Neural crest cell (in vitro differentiated cells): ENCODE data around the gene NISCH. TPM values are rescaled to one million over a fixed set of nuclear protein-coding genes. Genes with fewer than 3 reads are reported as not detected.

ENCODE experiments used
- DNase-seq: peaks from one replicate; pipeline ENCODE4 v3.0.0; 2021; ENCODE audit warnings: low read depth, mixed read lengths, low spot score
- H3K27ac Mint-ChIP-seq: one replicate; pipeline ENCODE4 v1.8.0; 2021; ENCODE audit warnings: mild to moderate bottlenecking, mixed read lengths; ENCODE audit not compliant: unreplicated experiment
- H3K27me3 Mint-ChIP-seq: 2 replicates; pipeline ENCODE4 v1.8.0; 2021; ENCODE audit warnings: low read depth, mild to moderate bottlenecking, mixed read lengths
- H3K36me3 Mint-ChIP-seq: 2 replicates; pipeline ENCODE4 v1.8.0; 2021; ENCODE audit warnings: low read depth, mild to moderate bottlenecking, mixed read lengths
- H3K4me1 Mint-ChIP-seq: 2 replicates; pipeline ENCODE4 v1.8.0; 2021; ENCODE audit warnings: mixed read lengths
- H3K4me3 Mint-ChIP-seq: one replicate; pipeline ENCODE4 v1.8.0; 2021; ENCODE audit warnings: mild to moderate bottlenecking, mixed read lengths
- H3K9me3 Mint-ChIP-seq: 2 replicates; pipeline ENCODE4 v1.8.0; 2021; ENCODE audit warnings: mixed read lengths
- total RNA-seq: library from RNA; stranded (reverse); gene quantifications from 2 replicates; pipeline ENCODE4 v1.2.1, GENCODE V29; 2021
- TF ChIP-seq, protein P1 (sequence below): fragments of 200-600 bp; sonication (generic); conservative IDR thresholded peaks from 2 replicates; pipeline ENCODE4 v1.5.0; 2021; ENCODE audit warnings: antibody characterized with exemption, mild to moderate bottlenecking

The NISCH gene
- total RNA-seq, 1 donor from 2014 or later: 161 TPM

DNA sequence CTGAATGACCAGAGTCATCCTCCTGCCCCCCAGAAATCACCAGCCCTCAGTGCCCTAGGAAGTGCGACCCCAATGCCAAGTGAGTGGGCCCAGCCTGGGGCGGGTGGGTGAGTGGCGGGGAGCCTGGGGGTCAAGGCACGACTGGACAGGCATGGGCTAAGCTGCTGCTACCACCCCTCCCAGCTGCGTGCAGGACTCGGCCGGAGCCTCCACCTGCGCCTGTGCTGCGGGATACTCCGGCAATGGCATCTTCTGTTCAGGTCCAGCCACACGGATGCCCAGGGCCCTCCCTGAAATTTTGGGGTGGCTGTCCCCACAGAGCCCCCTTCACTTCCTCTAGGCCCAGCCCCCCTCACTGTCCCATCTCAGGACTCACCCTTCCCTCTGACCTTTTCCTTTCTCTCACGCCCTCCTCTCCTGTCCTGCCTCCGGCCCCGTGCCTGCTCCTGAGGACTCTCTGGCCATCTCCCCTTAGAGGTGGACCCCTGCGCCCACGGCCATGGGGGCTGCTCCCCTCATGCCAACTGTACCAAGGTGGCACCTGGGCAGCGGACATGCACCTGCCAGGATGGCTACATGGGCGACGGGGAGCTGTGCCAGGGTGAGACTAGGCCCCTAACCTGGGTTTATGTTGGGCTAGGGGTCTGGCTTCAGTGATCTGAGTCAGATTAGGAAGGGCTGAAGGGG is 61.2 kb downstream of the NISCH start:
- Mint-ChIP-seq H3K4me3 (no peak overlapping the region), H3K27ac (no peak overlapping the region)
- TF ChIP-seq, protein P1, sequence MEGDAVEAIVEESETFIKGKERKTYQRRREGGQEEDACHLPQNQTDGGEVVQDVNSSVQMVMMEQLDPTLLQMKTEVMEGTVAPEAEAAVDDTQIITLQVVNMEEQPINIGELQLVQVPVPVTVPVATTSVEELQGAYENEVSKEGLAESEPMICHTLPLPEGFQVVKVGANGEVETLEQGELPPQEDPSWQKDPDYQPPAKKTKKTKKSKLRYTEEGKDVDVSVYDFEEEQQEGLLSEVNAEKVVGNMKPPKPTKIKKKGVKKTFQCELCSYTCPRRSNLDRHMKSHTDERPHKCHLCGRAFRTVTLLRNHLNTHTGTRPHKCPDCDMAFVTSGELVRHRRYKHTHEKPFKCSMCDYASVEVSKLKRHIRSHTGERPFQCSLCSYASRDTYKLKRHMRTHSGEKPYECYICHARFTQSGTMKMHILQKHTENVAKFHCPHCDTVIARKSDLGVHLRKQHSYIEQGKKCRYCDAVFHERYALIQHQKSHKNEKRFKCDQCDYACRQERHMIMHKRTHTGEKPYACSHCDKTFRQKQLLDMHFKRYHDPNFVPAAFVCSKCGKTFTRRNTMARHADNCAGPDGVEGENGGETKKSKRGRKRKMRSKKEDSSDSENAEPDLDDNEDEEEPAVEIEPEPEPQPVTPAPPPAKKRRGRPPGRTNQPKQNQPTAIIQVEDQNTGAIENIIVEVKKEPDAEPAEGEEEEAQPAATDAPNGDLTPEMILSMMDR: no peak

DNA sequence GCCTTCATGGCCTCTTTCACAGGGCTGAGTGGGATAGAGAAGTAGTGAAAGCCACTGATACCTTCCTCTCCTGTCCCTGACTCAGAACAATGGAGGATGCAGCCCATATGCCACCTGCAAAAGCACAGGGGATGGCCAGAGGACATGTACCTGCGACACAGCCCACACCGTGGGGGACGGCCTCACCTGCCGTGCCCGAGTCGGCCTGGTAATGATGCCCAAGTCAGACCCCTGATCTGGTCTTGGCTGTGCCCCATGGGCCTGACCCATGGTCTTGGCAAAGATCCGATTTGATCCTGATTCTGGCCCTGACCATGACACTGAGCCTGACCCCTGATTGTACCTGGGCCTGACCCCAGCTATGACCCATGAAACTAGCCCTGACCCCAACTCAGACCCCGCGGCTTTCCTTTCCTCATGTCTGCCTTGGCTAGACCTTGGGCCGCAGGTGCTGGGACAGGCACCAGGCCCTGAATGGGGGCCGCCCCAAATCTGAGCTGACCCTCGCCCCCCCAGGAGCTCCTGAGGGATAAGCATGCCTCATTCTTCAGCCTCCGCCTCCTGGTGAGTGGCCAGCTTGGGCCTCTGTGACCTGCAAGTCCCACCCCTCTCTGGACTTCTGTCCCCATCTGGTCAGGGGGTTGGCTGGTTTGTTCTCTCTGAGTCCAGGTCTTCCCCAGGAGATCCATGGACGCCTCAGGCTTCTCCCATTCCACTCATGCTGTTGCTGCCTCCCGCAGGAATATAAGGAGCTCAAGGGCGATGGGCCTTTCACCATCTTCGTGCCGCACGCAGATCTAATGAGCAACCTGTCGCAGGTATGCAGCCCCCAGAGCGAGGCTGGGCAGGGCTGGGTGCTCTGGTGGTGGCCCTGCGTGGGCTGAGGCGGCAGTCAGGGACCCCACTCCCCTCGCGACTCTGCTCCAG is 62.7 kb downstream of the NISCH start:
- H3K4me3 Mint-ChIP-seq: no peak overlapping the region
- H3K27ac Mint-ChIP-seq: no peak overlapping the region
- no peaks in the 10 kb centered on the region for H3K36me3 Mint-ChIP-seq
- H3K27me3 Mint-ChIP-seq: no peaks in the 10 kb centered on the region
- no peak for DNase-seq
- no peaks in the 10 kb centered on the region for H3K4me1 Mint-ChIP-seq
- TF ChIP-seq, protein P1: no peak
- H3K9me3 Mint-ChIP-seq: no peaks in the 10 kb centered on the region

More for the DNA sequence above, 61.2 kb downstream of the NISCH start:
- Mint-ChIP-seq H3K36me3 (no peaks in the 10 kb centered on the region), H3K4me1 (no peaks in the 10 kb centered on the region), H3K27me3 (no peaks in the 10 kb centered on the region), H3K9me3 (no peaks in the 10 kb centered on the region)
- DNase-seq: no peak

DNA sequence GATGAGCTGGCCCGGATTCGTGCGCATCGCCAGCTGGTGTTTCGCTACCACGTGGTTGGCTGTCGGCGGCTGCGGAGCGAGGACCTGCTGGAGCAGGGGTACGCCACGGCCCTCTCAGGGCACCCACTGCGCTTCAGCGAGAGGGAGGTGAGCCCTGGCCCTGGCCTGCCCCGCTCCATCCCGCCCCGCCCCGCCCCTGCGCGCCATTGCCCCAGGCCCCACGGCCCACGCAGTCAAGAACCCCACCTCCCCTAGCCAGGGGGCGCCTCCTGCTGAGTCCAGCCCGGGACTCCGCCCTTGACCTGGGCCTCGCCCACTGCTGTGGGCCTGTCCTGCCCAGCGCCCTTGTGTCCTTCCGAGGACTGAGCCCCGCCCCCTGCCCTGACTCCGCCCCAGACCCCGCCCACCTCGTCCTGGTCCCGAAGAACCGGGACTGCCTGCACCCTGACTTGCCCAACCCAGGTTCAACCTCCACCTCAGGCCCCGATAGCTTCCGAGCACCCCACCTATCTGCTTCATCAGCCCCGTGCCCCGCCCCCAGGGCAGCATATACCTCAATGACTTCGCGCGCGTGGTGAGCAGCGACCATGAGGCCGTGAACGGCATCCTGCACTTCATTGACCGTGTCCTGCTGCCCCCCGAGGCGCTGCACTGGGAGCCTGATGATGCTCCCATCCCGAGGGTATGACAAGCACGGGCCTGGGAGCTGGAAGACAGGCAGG is 63.5 kb downstream of the NISCH start:
- TF ChIP-seq, protein P1: no peak
- Mint-ChIP-seq H3K36me3 (no peaks in the 10 kb centered on the region), H3K4me3 (no peak overlapping the region)

DNA sequence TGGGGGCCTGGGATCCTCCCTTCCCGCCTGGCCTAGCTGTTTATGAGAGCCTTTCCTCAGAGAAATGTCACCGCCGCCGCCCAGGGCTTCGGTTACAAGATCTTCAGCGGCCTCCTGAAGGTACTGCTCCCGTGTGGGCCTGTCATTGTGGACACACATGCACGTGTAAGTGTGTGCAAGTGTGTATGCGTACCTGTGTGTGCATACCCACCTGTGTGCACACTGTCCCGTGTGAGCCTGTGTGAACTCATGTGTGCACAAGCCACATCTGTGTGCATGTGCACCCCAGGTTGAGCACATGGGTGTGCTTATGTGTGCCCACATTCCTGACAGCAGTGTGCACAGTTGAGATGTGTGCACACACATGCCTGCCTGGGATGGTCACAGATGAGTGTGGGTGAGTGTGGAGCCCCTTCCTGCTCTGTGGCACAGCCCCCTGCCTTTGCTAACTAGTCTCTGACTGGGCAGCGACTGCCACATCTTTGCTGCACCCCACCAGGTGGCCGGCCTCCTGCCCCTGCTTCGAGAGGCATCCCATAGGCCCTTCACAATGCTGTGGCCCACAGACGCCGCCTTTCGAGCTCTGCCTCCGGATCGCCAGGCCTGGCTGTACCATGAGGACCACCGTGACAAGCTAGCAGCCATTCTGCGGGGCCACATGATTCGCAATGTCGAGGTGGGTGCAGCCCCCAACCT is 64.2 kb downstream of the NISCH start:
- Mint-ChIP-seq H3K27me3 (no peaks in the 10 kb centered on the region), H3K27ac (no peak overlapping the region), H3K36me3 (peaks cover 6% of the 10 kb centered on the region), H3K9me3 (no peaks in the 10 kb centered on the region), H3K4me1 (no peaks in the 10 kb centered on the region), H3K4me3 (no peak overlapping the region)
- TF ChIP-seq, protein P1: no peak
- DNase-seq: no peak

More for the DNA sequence above, 63.5 kb downstream of the NISCH start:
- Mint-ChIP-seq H3K27me3 (no peaks in the 10 kb centered on the region), H3K27ac (no peak overlapping the region), H3K4me1 (no peaks in the 10 kb centered on the region), H3K9me3 (no peaks in the 10 kb centered on the region)
- DNase-seq: no peak

DNA sequence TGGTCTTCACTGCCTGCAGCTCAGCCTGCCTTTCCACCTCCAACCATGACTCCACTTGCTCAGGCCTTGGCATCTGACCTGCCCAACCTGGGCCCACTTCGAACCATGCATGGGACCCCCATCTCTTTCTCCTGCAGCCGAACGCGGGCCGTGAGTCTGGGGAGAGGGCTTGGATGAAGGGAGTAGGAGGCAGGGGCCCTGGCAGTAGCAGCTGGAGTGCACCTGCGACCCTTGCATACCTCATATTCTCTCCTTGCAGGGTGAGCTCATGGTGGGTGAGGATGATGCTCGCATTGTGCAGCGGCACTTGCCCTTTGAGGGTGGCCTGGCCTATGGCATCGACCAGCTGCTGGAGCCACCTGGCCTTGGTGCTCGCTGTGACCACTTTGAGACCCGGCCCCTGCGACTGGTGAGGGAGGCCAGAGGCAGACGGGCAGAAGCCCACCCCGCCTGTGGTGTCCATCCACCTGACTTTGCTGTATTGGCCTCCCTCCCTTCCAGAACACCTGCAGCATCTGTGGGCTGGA is 64.8 kb downstream of the NISCH start:
- Mint-ChIP-seq H3K27me3 (no peaks in the 10 kb centered on the region), H3K9me3 (no peaks in the 10 kb centered on the region), H3K27ac (no peak overlapping the region), H3K36me3 (peaks cover 6% of the 10 kb centered on the region), H3K4me3 (no peak overlapping the region), H3K4me1 (no peaks in the 10 kb centered on the region)
- TF ChIP-seq, protein P1: no peak
- no peak for DNase-seq
